Measurements from ENCODE around the gene PLCD3.

PLCD3 gene

GRCh38 chr17:45149669-45150664 is 17.7 kb upstream of the PLCD3 start:
- in situ Hi-C loops (cut with MboI; ENCODE audit: low sequenced_read_pairs): loop anchor here (10.0 kb wide), 1 partner anchor 45 kb away; no protein-coding TSS in a partner anchor

GRCh38 chr17:45149037-45149668 is 16.8 kb upstream of the PLCD3 start:
- in situ Hi-C loops (cut with MboI; ENCODE audit: low sequenced_read_pairs): loop anchor here (10.0 kb wide), 1 partner anchor 46 kb away; no protein-coding TSS in a partner anchor

- in situ Hi-C loops (cut with MboI; ENCODE audit: low sequenced_read_pairs): loop anchor here (10.0 kb wide), 1 partner anchor 46 kb away; no protein-coding TSS in a partner anchor
Observed at GRCh38 chr17:45148183-45149036, 16.1 kb upstream of the PLCD3 start, which contains the start of gene HEXIM1. TSS of gene HEXIM1 (plus strand) at chr17:45148475. CDS start at chr17:45149191, 716 bp downstream.

GRCh38 chr17:45147581-45148182 is 15.4 kb upstream of the PLCD3 start:
- in situ Hi-C loops (cut with MboI; ENCODE audit: low sequenced_read_pairs): loop anchor here (10.0 kb wide), 1 partner anchor 47 kb away; no protein-coding TSS in a partner anchor

- in situ Hi-C loops (cut with MboI; ENCODE audit: low sequenced_read_pairs): loop anchor here (10.0 kb wide), 1 partner anchor 48 kb away; no protein-coding TSS in a partner anchor
Observed at GRCh38 chr17:45146890-45147580, 14.7 kb upstream of the PLCD3 start.

GRCh38 chr17:45146592-45146889 is 14.2 kb upstream of the PLCD3 start:
- in situ Hi-C loops (cut with MboI; ENCODE audit: low sequenced_read_pairs): loop anchor here (10.0 kb wide), 1 partner anchor 48 kb away; no protein-coding TSS in a partner anchor

- in situ Hi-C loops (cut with MboI; ENCODE audit: low sequenced_read_pairs): loop anchor here (10.0 kb wide), 1 partner anchor 49 kb away; no protein-coding TSS in a partner anchor
Observed at GRCh38 chr17:45146166-45146565, 13.9 kb upstream of the PLCD3 start.

- in situ Hi-C loops (cut with MboI; ENCODE audit: low sequenced_read_pairs): loop anchor here (10.0 kb wide), 1 partner anchor 50 kb away; no protein-coding TSS in a partner anchor
Observed at GRCh38 chr17:45145035-45145389, 12.7 kb upstream of the PLCD3 start.

- in situ Hi-C loops (cut with MboI; ENCODE audit: low sequenced_read_pairs): loop anchor here (10.0 kb wide), 1 partner anchor 50 kb away; no protein-coding TSS in a partner anchor
Observed at GRCh38 chr17:45144199-45145034, 12.1 kb upstream of the PLCD3 start.

GRCh38 chr17:45143767-45144198 is 11.5 kb upstream of the PLCD3 start:
- in situ Hi-C loops (cut with MboI; ENCODE audit: low sequenced_read_pairs): loop anchor here (10.0 kb wide), 1 partner anchor 51 kb away; no protein-coding TSS in a partner anchor

GRCh38 chr17:45143094-45143670 is 10.9 kb upstream of the PLCD3 start:
- in situ Hi-C loops (cut with MboI; ENCODE audit: low sequenced_read_pairs): loop anchor here (10.0 kb wide), 1 partner anchor 52 kb away; no protein-coding TSS in a partner anchor

- in situ Hi-C loops (cut with MboI; ENCODE audit: low sequenced_read_pairs): no loop called here
Observed at GRCh38 chr17:45139533-45139920, 7.2 kb upstream of the PLCD3 start.

- in situ Hi-C loops (cut with MboI; ENCODE audit: low sequenced_read_pairs): no loop called here
Observed at GRCh38 chr17:45138911-45139532, 6.7 kb upstream of the PLCD3 start.

GRCh38 chr17:45137561-45138305 is 5.4 kb upstream of the PLCD3 start:
- in situ Hi-C loops (cut with MboI; ENCODE audit: low sequenced_read_pairs): no loop called here

GRCh38 chr17:45136846-45137560 is 4.7 kb upstream of the PLCD3 start:
- in situ Hi-C loops (cut with MboI; ENCODE audit: low sequenced_read_pairs): no loop called here
